Mucosa of descending colon (tissue), 3 donors: Measurements from ENCODE around the gene VPS26C. TPM values are rescaled to one million over a fixed set of nuclear protein-coding genes. Genes with fewer than 3 reads are reported as not detected.

Experiments
- ATAC-seq: fragments of 200-7000 bp; cut with Tn5 transposase; one replicate; pipeline ENCODE4 v1.9.1; 2020; ENCODE audit warnings: mild to moderate bottlenecking, moderate library complexity
- DNase-seq, 3 donors: peaks; one replicate each; pipeline ENCODE4 v3.0.0-alpha.2; 2020
- H3K36me3 ChIP-seq: fragments of 200-600 bp; one replicate; pipeline ENCODE4 v1.8.0; 2021; ENCODE audit warnings: low read depth, mild to moderate bottlenecking
- H3K4me1 ChIP-seq: fragments of 200-600 bp; one replicate; pipeline ENCODE4 v1.8.0; 2021; ENCODE audit warnings: low read depth, mild to moderate bottlenecking
- H3K4me3 ChIP-seq: fragments of 200-600 bp; one replicate; pipeline ENCODE4 v1.8.0; 2021; ENCODE audit warnings: mild to moderate bottlenecking
- H3K9me3 ChIP-seq: fragments of 200-600 bp; one replicate; pipeline ENCODE4 v1.8.0; 2021; ENCODE audit warnings: mild to moderate bottlenecking
- intact Hi-C, 2 donors: fragments of 100-400 bp; cut with DNase I in 1 of 2; cut with micrococcal nuclease in 1 of 2; formaldehyde crosslinking; loops; one replicate each; pipeline versions ENCODE4 v1.11.0 to v1.11.1; 2022; cut with DNase I, micrococcal nuclease
- total RNA-seq, 3 donors: library from RNA; stranded (reverse); fragmentation: NEBNext Ultra II Directional in 2 of 3; extraction: Animal tissue kit (Norgen Biotek cat#: 25700) in 2 of 3; gene quantifications; one replicate each; pipeline versions ENCODE4 v1.2.1 to v1.2.4, GENCODE V29; 2021 to 2023
- TF ChIP-seq, protein P1 (sequence below): fragments of 200-600 bp; IDR thresholded peaks from one replicate; pipeline ENCODE4 v1.8.0; 2022; ENCODE audit warnings: antibody characterized with exemption, mild to moderate bottlenecking
- donor health status: DM: no; HTN: no; CAD: no; lungs with moderate emphysema.
- donor health status: DM: no; HTN: no; CAD: no.
- donor health status: DM: no; HTN: yes; CAD: no.

The VPS26C gene
- total RNA-seq, 3 donors from 2014 or later: 62.7 to 72.4 (median 71.8) TPM

DNA sequence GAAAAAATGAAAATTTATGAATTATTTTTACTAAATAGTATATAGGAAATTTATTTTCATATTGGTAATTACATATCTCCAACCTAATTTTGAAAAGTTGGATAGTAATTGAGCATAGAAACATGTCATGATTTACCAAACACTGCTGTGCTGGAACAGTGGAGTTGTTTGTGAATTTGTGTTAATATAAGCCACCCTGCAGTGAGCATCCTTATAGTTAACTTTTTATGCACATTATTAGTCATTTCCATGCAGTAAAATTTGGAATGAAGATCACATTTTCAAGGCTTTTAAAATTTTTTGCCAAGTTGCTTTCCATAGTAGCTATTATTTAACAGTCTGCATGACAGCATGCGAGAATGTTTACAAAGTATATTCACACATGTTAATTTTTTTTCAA lies 78.3 kb downstream of the VPS26C start:
- DNase-seq (no peak), ATAC-seq (no peak)
- TF ChIP-seq, protein P1, sequence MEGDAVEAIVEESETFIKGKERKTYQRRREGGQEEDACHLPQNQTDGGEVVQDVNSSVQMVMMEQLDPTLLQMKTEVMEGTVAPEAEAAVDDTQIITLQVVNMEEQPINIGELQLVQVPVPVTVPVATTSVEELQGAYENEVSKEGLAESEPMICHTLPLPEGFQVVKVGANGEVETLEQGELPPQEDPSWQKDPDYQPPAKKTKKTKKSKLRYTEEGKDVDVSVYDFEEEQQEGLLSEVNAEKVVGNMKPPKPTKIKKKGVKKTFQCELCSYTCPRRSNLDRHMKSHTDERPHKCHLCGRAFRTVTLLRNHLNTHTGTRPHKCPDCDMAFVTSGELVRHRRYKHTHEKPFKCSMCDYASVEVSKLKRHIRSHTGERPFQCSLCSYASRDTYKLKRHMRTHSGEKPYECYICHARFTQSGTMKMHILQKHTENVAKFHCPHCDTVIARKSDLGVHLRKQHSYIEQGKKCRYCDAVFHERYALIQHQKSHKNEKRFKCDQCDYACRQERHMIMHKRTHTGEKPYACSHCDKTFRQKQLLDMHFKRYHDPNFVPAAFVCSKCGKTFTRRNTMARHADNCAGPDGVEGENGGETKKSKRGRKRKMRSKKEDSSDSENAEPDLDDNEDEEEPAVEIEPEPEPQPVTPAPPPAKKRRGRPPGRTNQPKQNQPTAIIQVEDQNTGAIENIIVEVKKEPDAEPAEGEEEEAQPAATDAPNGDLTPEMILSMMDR: no peak
- intact Hi-C loops: no loop called here
- H3K4me1 ChIP-seq: no peaks in the 10 kb centered on the region
- no peaks in the 10 kb centered on the region for H3K9me3 ChIP-seq
- H3K4me3 ChIP-seq: no peak overlapping the region
- H3K36me3 ChIP-seq: no peaks in the 10 kb centered on the region

DNA sequence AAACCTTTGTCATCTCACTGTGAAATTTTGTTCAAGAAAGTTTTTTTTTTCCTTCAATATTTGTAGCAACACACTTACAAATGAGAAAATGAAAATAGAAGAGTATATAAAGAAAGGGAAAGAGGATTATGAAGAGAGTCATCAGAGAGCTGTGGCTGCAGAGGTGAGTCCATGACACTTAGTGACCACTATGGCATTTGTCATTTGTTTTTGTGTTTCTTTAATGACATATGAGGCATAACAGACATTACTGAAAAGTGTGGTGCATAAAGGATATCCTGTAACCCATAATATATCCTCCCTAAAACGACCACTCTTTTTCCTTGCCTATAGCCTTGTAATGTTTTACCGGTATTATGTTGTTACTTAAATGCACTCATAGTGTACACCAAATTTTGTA lies 80.2 kb downstream of the VPS26C start:
- H3K36me3 ChIP-seq: no peaks in the 10 kb centered on the region
- ATAC-seq: no peak
- DNase-seq: no peak
- H3K9me3 ChIP-seq: no peaks in the 10 kb centered on the region
- intact Hi-C loops: no loop called here
- H3K4me3 ChIP-seq: no peak overlapping the region
- TF ChIP-seq, protein P1: no peak
- no peaks in the 10 kb centered on the region for H3K4me1 ChIP-seq

DNA sequence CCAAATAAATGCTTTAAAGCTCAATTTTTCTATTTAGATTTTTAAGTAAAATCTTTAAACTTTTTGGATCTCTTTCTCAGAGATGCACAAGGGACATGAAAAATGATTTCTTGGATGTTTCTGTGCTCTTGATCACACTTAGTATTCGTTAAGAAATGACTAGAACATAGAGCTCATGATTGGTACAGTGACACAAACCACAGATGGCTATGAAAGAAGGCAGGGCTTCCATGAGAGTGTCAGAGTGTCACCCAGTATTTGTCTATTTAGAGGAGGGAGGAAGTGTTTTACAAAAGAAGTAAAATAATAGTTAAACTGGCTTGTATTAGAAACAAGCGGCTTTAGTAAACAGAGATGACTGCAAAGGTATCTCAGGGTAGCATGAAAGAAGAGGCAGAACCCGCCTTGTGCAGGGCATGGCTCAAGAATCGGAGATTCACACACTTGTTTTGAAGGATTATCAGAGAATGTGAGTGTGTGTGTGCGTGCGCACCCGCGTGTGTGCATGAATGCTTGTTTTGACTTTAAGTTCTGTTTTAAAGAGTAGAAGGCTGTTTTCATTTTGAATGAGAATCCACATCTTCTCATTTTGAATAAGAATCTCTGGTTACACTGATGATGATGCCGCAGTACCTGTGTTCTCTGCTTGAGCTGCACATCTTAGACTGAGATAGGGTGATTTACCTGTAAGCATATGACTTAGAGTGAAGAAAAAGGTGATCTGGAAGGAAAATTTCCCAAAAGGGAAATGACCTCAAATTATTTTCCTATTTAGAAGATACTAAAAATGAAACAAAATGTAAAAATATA lies 82.1 kb downstream of the VPS26C start:
- intact Hi-C loops: no loop called here
- H3K9me3 ChIP-seq: no peaks in the 10 kb centered on the region
- TF ChIP-seq, protein P1: no peak
- H3K36me3 ChIP-seq: no peaks in the 10 kb centered on the region
- no peaks in the 10 kb centered on the region for H3K4me1 ChIP-seq
- no peak overlapping the region for H3K4me3 ChIP-seq
- no peak for ATAC-seq
- no peak for DNase-seq

DNA sequence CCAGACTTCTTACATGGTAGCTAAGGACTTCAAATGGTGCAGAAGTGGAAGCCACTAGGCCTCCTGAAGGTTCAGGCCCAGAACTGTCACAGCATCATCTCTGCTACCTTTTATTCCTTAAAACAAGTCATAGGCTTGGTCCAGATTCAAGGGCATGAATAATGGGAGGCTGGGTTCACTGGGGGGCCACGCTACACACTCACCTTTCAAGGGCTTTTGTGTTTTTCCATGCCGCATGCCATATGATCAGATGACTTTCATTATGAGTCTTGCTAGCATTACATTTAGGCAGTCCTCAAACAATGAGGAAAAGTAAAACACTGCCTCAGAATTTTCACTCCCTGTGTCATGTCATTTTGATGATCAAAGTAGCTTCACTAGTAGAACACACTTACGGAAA lies 83.4 kb downstream of the VPS26C start:
- Histone ChIP-seq H3K36me3 (no peaks in the 10 kb centered on the region), H3K4me1 (no peaks in the 10 kb centered on the region), H3K4me3 (no peak overlapping the region), H3K9me3 (no peaks in the 10 kb centered on the region)
- no peak for DNase-seq
- intact Hi-C loops: no loop called here
- TF ChIP-seq, protein P1: no peak
- ATAC-seq: no peak

DNA sequence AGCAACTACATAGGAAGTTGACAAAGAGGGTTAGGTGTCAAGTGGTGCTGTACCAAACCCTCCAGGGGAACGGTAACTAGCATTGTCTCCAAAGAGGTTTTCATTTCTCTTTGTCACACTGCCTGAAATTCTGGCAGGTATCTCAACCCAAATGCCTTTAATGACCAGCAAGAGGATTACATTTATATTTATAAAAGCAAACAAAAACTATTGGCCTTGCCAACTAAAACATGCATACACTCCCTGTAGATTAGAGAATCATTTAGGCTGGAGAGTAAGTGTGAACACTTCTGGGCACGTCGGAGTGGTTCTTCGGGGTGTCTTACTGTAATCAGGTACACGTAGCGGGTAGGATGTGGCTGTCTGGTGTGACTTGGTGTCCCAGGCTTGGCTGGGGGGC lies 84.9 kb downstream of the VPS26C start:
- no peaks in the 10 kb centered on the region for H3K36me3 ChIP-seq
- intact Hi-C loops: no loop called here
- no peak for ATAC-seq

More for the DNA sequence above, 84.9 kb downstream of the VPS26C start:
- H3K9me3 ChIP-seq: no peaks in the 10 kb centered on the region
- H3K4me1 ChIP-seq: no peaks in the 10 kb centered on the region
- TF ChIP-seq, protein P1: no peak
- H3K4me3 ChIP-seq: no peak overlapping the region
- DNase-seq: no peak
